PC-9 (cell line): ENCODE measurements around the gene LIMCH1. TPM values are rescaled to one million over a fixed set of nuclear protein-coding genes. Genes with fewer than 3 reads are reported as not detected.

Experiments
- BruUV-seq: library from RNA; stranded (reverse); fragments of 400-500 nt; replicated peaks from 2 replicates; lab custom pipeline; 2021; lab: Mats Ljungman, UMichigan
- CTCF ChIA-PET: fragments of 300-600 bp; sonication (Branson Sonifier 250); formaldehyde crosslinking; loops from one replicate; lab custom pipeline; 2022; ENCODE audit warnings: antibody characterized with exemption; lab: Charles Lee
- POLR2A ChIA-PET: fragments of 300-600 bp; sonication (Branson Sonifier 250); formaldehyde crosslinking; loops from one replicate; lab custom pipeline; 2022; ENCODE audit warnings: antibody characterized with exemption; ENCODE audit not compliant: unreplicated experiment; lab: Charles Lee
- DNase-seq, 2 experiments: peaks; one replicate each; pipeline versions ENCODE4 v3.0.0 to v3.0.0-alpha.2; 2015 to 2022; ENCODE audit warnings: mixed read lengths in 1 of 2
- H2AFZ ChIP-seq: fragments of 200-600 bp; sonication (generic); 2 replicates; pipeline ENCODE4 v1.8.1; 2017; ENCODE audit warnings: antibody characterized with exemption
- H3F3A ChIP-seq: fragments of 200-600 bp; sonication (generic); 2 replicates; pipeline ENCODE4 v1.8.1; 2017; ENCODE audit warnings: antibody characterized with exemption, mild to moderate bottlenecking, low read depth; ENCODE audit not compliant: insufficient read depth
- H3K27ac ChIP-seq: fragments of 200-600 bp; sonication (generic); 2 replicates; pipeline ENCODE4 v1.6.1; 2016; ENCODE audit warnings: mixed run types
- H3K27me3 ChIP-seq: fragments of 200-600 bp; sonication (generic); 2 replicates; pipeline ENCODE4 v1.6.1; 2016; ENCODE audit warnings: low read depth, mixed run types; ENCODE audit not compliant: insufficient read depth
- H3K36me3 ChIP-seq: fragments of 200-600 bp; sonication (generic); 2 replicates; pipeline ENCODE4 v1.6.1; 2016; ENCODE audit warnings: low read depth, mixed run types
- H3K4me1 ChIP-seq: fragments of 200-600 bp; sonication (generic); replicated peaks from 2 replicates; pipeline ENCODE4 v1.6.1; 2016; ENCODE audit warnings: mixed run types; ENCODE audit not compliant: insufficient read depth
- H3K4me2 ChIP-seq: fragments of 200-600 bp; sonication (generic); 2 replicates; pipeline ENCODE4 v1.6.1; 2017; ENCODE audit warnings: mixed run types
- H3K4me3 ChIP-seq: fragments of 200-600 bp; sonication (generic); 2 replicates; pipeline ENCODE4 v1.6.1; 2016; ENCODE audit warnings: mixed run types
- H3K79me2 ChIP-seq: fragments of 200-600 bp; sonication (generic); 2 replicates; pipeline ENCODE4 v1.6.1; 2017; ENCODE audit warnings: low read depth, mixed run types
- H3K9me2 ChIP-seq: fragments of 200-600 bp; sonication (generic); 2 replicates; pipeline ENCODE4 v1.8.1; 2017; ENCODE audit warnings: mild to moderate bottlenecking; ENCODE audit not compliant: insufficient read depth
- H3K9me3 ChIP-seq: fragments of 200-600 bp; sonication (generic); 2 replicates; pipeline ENCODE4 v1.8.1; 2016; ENCODE audit warnings: low read depth; ENCODE audit not compliant: insufficient read depth
- H4K20me1 ChIP-seq: fragments of 200-600 bp; sonication (generic); 2 replicates; pipeline ENCODE4 v1.8.1; 2017; ENCODE audit not compliant: insufficient read depth
- CTCF ChIP-seq: fragments of 200-600 bp; sonication (generic); conservative IDR thresholded peaks from 2 replicates; pipeline ENCODE4 v1.6.1; 2017; ENCODE audit warnings: mixed run types, antibody characterized with exemption, mild to moderate bottlenecking, moderate library complexity
- EZH2 ChIP-seq: fragments of 200-600 bp; sonication (generic); IDR thresholded peaks from 2 replicates; pipeline ENCODE4 v1.8.0; 2017; ENCODE audit warnings: antibody characterized with exemption, low read depth
- intact Hi-C: fragments of 100-400 bp; cut with micrococcal nuclease; formaldehyde crosslinking; loops from one replicate; pipeline ENCODE4 v1.10.0; 2022; ENCODE audit not compliant: unreplicated experiment
- total RNA-seq: library from RNA; stranded (reverse); gene quantifications from 2 replicates; pipeline ENCODE4 v1.2.3, GENCODE V29; 2021

The LIMCH1 gene
- total RNA-seq, 1 experiment from 2014 or later = 339 TPM

DNA sequence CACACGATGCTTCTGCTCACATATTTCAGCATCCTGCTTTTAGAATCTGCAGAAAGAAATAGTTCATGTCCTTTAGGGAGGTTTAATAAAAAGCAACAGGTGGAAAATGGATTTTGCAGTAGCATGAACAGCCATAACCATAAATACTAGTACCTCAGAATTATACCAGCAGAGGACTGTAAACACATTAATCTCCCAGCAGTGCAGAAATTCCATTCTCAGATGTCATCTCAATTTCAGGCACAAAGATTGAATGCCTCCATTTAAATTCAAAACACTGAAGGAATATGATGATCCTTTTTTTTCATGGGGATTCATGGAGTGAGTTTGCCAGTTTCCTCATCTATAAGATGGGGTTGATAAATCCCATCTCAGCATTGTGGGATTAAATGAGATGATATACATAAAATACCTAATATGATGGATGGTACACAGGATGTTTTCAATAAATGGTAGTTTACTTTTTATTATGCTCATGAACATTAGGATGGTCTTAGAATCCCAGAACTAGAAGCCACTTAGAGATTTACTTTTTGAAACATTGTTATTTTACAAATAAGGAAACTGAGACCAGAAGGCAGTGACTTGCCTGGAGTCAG, 566 bp upstream of the LIMCH1 start:
- CTCF ChIA-PET = no interaction called here
- Histone ChIP-seq H3K9me2 (no peaks in the 10 kb centered on the region), H3K4me3 (no peak overlapping the region), H3K27ac (peak overlapping the region; percentile 96), H3K4me1 (peaks cover 73% of the 10 kb centered on the region), H3K36me3 (0 out of 2 replicates have a peak, but pooled peaks cover 7% of the 10 kb centered on the region), H3K9me3 (no peaks in the 10 kb centered on the region), H3F3A (peaks cover 29% of the 10 kb centered on the region), H4K20me1 (no peaks in the 10 kb centered on the region), H3K79me2 (peaks cover 34% of the 10 kb centered on the region), H3K27me3 (no peaks in the 10 kb centered on the region), H2AFZ (no peak overlapping the region), H3K4me2 (peak overlapping the region; percentile 86; the same call in 1 of the 2 replicates)
- BruUV-seq = no TSS peak
- DNase-seq = no peak
- intact Hi-C loops = loop anchor here (5.0 kb wide), 1 partner anchor 105 kb away; no protein-coding TSS in a partner anchor
- POLR2A ChIA-PET = no interaction called here
- TF ChIP-seq EZH2 = no peak
- TF ChIP-seq CTCF = no peak

- POLR2A ChIA-PET = interaction anchor here (0.5 to 0.6 kb wide), 5 partner anchors 34 to 1482 kb away, joined by 3 to 6 read pairs (median 3); partner anchors contain the start of gene N4BP2
- H3K79me2 ChIP-seq = peaks cover 30% of the 10 kb centered on the region
- peak overlapping the region; percentile 44 for H3K4me3 ChIP-seq
- no TSS peak for BruUV-seq
- H3K4me1 ChIP-seq = peaks cover 57% of the 10 kb centered on the region
- H4K20me1 ChIP-seq = no peaks in the 10 kb centered on the region
- H3F3A ChIP-seq = peaks cover 29% of the 10 kb centered on the region
- no peak for TF ChIP-seq EZH2
- no peak for TF ChIP-seq CTCF
- H3K27ac ChIP-seq = peak overlapping the region; percentile 96
- no peaks in the 10 kb centered on the region for H3K27me3 ChIP-seq
- intact Hi-C loops = loop anchor here (1.0 to 5.0 kb wide), 5 partner anchors 33 to 180 kb away; no protein-coding TSS in a partner anchor
- no peaks in the 10 kb centered on the region for H3K9me2 ChIP-seq
- DNase-seq = peak; percentile 52 to 82
- peak overlapping the region; percentile 86 for H3K4me2 ChIP-seq
- CTCF ChIA-PET = interaction anchor here (0.6 kb wide), 1 partner anchor 1184 kb away, joined by 3 read pairs; no protein-coding TSS in a partner anchor
- H3K36me3 ChIP-seq = 0 out of 2 replicates have a peak, but pooled peaks cover 8% of the 10 kb centered on the region
- H2AFZ ChIP-seq = peak overlapping the region; percentile 18
- no peaks in the 10 kb centered on the region for H3K9me3 ChIP-seq
Observed at GRCh38 chr4:41538887-41539498, 1.0 kb downstream of the LIMCH1 start.

DNA sequence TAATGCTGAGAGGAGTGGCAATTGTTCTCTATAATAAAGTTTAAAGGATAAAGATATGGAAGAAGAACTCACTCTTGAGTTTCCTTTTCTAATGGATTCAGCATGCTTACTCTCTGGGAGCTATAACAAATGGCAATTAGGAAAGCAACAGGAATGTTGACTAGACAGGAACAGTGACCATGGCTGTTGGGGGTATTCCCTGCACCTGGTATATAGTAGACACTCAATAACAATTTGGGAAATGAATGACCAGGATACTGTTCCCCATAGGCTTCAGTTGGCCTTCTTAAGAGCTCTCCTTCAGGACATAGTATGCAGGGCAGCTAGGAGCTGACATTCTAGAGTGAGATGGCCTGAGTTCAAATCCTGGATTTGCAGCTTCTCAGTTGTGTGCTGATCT, 1.8 kb downstream of the LIMCH1 start:
- no peak for TF ChIP-seq EZH2
- no peak for TF ChIP-seq CTCF
- BruUV-seq = no TSS peak
- H3K4me3 ChIP-seq = peak overlapping the region; percentile 44; the same call in 1 of the 2 replicates

More for the DNA sequence above, 1.8 kb downstream of the LIMCH1 start:
- Histone ChIP-seq H3K79me2 (peaks cover 25% of the 10 kb centered on the region), H4K20me1 (no peaks in the 10 kb centered on the region), H3K9me3 (no peaks in the 10 kb centered on the region), H3K36me3 (0 out of 2 replicates have a peak, but pooled peaks cover 16% of the 10 kb centered on the region), H3K9me2 (no peaks in the 10 kb centered on the region), H3K4me2 (peak overlapping the region; percentile 86), H3K27me3 (no peaks in the 10 kb centered on the region), H2AFZ (no peak overlapping the region), H3K4me1 (peaks cover 49% of the 10 kb centered on the region), H3K27ac (peak overlapping the region; percentile 96), H3F3A (peaks cover 29% of the 10 kb centered on the region)
- ChIA-PET POLR2A (interaction anchor here (0.6 kb wide), 3 partner anchors 34 to 1483 kb away, joined by 3 read pairs; partner anchors contain the start of gene N4BP2), CTCF (interaction anchor here (0.7 kb wide), 1 partner anchor 83 kb away, joined by 4 read pairs; no protein-coding TSS in a partner anchor)
- intact Hi-C loops = loop anchor here (1.0 to 5.0 kb wide), 4 partner anchors 33 to 181 kb away; no protein-coding TSS in a partner anchor
- no peak for DNase-seq
